HepG2 (cell line): ENCODE measurements around the gene JPH2. TPM values are rescaled to one million over a fixed set of nuclear protein-coding genes. Genes with fewer than 3 reads are reported as not detected.

ENCODE experiments used
- ASH2L ChIP-seq: fragments of 300-600, 200-600 bp; sonication (generic); IDR thresholded peaks from 2 replicates; pipeline ENCODE4 v1.7.0; 2017; ENCODE audit warnings: low read depth, mild to moderate bottlenecking, moderate library complexity, mixed read lengths, low read length; ENCODE audit not compliant: insufficient read length
- CHD4 ChIP-seq: fragments of 200-600 bp; sonication (generic); IDR thresholded peaks from 2 replicates; pipeline ENCODE4 v1.7.0; 2017; ENCODE audit warnings: mild to moderate bottlenecking, low read length, borderline replicate concordance
- FOXK1 ChIP-seq: sonication (generic); formaldehyde crosslinking; IDR thresholded peaks from 2 replicates; pipeline ENCODE4 v1.4.0; 2020; ENCODE audit warnings: low read depth, missing genetic modification reagents, borderline replicate concordance
- HMG20A ChIP-seq: IDR thresholded peaks from 2 replicates; pipeline ENCODE4 v1.6.1; 2016; ENCODE audit warnings: borderline replicate concordance
- HNRNPL ChIP-seq: fragments of 200-400 bp; formaldehyde crosslinking; IDR thresholded peaks from 2 replicates; pipeline ENCODE4 v1.6.1; 2017; ENCODE audit warnings: mild to moderate bottlenecking, low read depth, low read length
- KAT7 ChIP-seq: IDR thresholded peaks from 2 replicates; pipeline ENCODE4 v1.6.1; 2018; ENCODE audit warnings: borderline replicate concordance, missing compliant biosample characterization
- KDM1A ChIP-seq: IDR thresholded peaks from 2 replicates; pipeline ENCODE4 v1.6.1; 2016; ENCODE audit warnings: missing compliant biosample characterization
- MAFG ChIP-seq: sonication (generic); formaldehyde crosslinking; IDR thresholded peaks from 2 replicates; pipeline ENCODE4 v1.5.1; 2020; ENCODE audit warnings: mild to moderate bottlenecking, missing genetic modification reagents
- MED1 ChIP-seq: sonication (generic); formaldehyde crosslinking; IDR thresholded peaks from 2 replicates; pipeline ENCODE4 v1.4.0; 2020; ENCODE audit warnings: missing genetic modification reagents
- NFATC3 ChIP-seq: sonication (generic); formaldehyde crosslinking; IDR thresholded peaks from 2 replicates; pipeline ENCODE4 v1.5.1; 2020; ENCODE audit warnings: mild to moderate bottlenecking, missing genetic modification reagents
- ONECUT2 ChIP-seq: sonication (generic); formaldehyde crosslinking; IDR thresholded peaks from 2 replicates; pipeline ENCODE4 v1.4.0; 2020; ENCODE audit warnings: missing genetic modification reagents
- POLR2AphosphoS2 ChIP-seq: IDR thresholded peaks from 2 replicates; pipeline ENCODE4 v1.6.1; 2011; ENCODE audit warnings: low read depth, low read length, improper control_type of control experiment
- RFX3 ChIP-seq: IDR thresholded peaks from 2 replicates; pipeline ENCODE4 v1.6.1; 2016; ENCODE audit warnings: missing biosample characterization, missing genetic modification reagents
- SOX13 ChIP-seq, 3 experiments: fragments of 450-650 bp in 1 of 3; sonication (generic) in 1 of 3; formaldehyde crosslinking in 1 of 3; IDR thresholded peaks in 2 of 3; conservative IDR thresholded peaks in 1 of 3; 2 replicates each; pipeline versions ENCODE4 v1.5.0 to v1.6.1; 2016 to 2020; ENCODE audit warnings: antibody characterized with exemption in 1 of 3, mild to moderate bottlenecking in 1 of 3, missing compliant biosample characterization in 1 of 3, missing genetic modification reagents in 1 of 3, moderate library complexity in 1 of 3
- TBX3 ChIP-seq: fragments of 450-650 bp; IDR thresholded peaks from 2 replicates; pipeline ENCODE4 v1.6.1; 2017; ENCODE audit warnings: antibody characterized with exemption, mild to moderate bottlenecking, inconsistent platforms, borderline replicate concordance
- TCF12 ChIP-seq, 2 experiments: fragments of 450-650 bp in 1 of 2; sonication (generic) in 1 of 2; formaldehyde crosslinking in 1 of 2; IDR thresholded peaks; 2 replicates each; pipeline versions ENCODE4 v1.6.1 to v1.8.0; 2017 to 2022; ENCODE audit warnings: antibody characterized with exemption in 1 of 2, mild to moderate bottlenecking in 1 of 2, missing genetic modification reagents in 1 of 2, moderate library complexity in 1 of 2
- ZBTB21 ChIP-seq: sonication (generic); formaldehyde crosslinking; IDR thresholded peaks from 2 replicates; pipeline ENCODE4 v1.4.0; 2020; ENCODE audit warnings: missing genetic modification reagents
- ZC3H13 ChIP-seq: sonication (generic); formaldehyde crosslinking; IDR thresholded peaks from 2 replicates; pipeline ENCODE4 v1.8.1; 2023; ENCODE audit warnings: mild to moderate bottlenecking, missing genetic modification reagents, moderate library complexity
- ZNF350 ChIP-seq: sonication (generic); formaldehyde crosslinking; IDR thresholded peaks from 2 replicates; pipeline ENCODE4 v1.4.0; 2020; ENCODE audit warnings: mild to moderate bottlenecking, low read depth, missing genetic modification reagents, borderline replicate concordance
- ZNF766 ChIP-seq: sonication (generic); formaldehyde crosslinking; IDR thresholded peaks from 2 replicates; pipeline ENCODE4 v1.5.0; 2020; ENCODE audit warnings: missing genetic modification reagents, borderline replicate concordance
- polyA plus RNA-seq, 8 experiments: library from polyadenylated mRNA; depleted of rRNA in 3 of 8; stranded (reverse) in 7 of 8; unstranded in 1 of 8; fragments of >200 nt; fragmentation: Illumina TruSeq in 4 of 8; extraction: Trizol in 4 of 8; gene quantifications; 2 replicates each; pipeline versions ENCODE4 v1.2.1 to v1.2.3, GENCODE V29; 2011 to 2016; ENCODE audit warnings: low read depth in 4 of 8, missing spikeins in 1 of 8, mixed read lengths in 1 of 8; ENCODE audit not compliant: insufficient read depth in 1 of 8
- total RNA-seq, 5 experiments: library from RNA; depleted of rRNA; stranded (reverse); fragments of >200 nt; fragmentation: Illumina TruSeq; extraction: Trizol; gene quantifications; 2 replicates each; pipeline ENCODE4 v1.2.3, GENCODE V29; 2016; ENCODE audit warnings: low read depth in 1 of 5
- TF ChIP-seq, protein P1 (sequence below): sonication (generic); formaldehyde crosslinking; IDR thresholded peaks from 2 replicates; pipeline ENCODE4 v1.4.0; 2020; ENCODE audit warnings: mild to moderate bottlenecking, missing genetic modification reagents
- TF ChIP-seq, protein P2 (sequence below): sonication (generic); formaldehyde crosslinking; IDR thresholded peaks from 2 replicates; pipeline ENCODE4 v1.4.0; 2020; ENCODE audit warnings: missing genetic modification reagents
- TF ChIP-seq, protein P3 (sequence below): sonication (generic); formaldehyde crosslinking; IDR thresholded peaks from 2 replicates; pipeline ENCODE4 v1.4.0; 2020; ENCODE audit warnings: low read depth, mild to moderate bottlenecking, missing genetic modification reagents
- TF ChIP-seq, protein P4 (sequence below): sonication (generic); formaldehyde crosslinking; IDR thresholded peaks from 2 replicates; pipeline ENCODE4 v1.9.0; 2021; ENCODE audit warnings: missing genetic modification reagents, mild to moderate bottlenecking, borderline replicate concordance

The JPH2 gene
- total and polyA plus RNA-seq, 2 of the 13 experiments (the other 11 are each of a cell fraction or from before 2014, with no cell fraction given): 0.42 TPM; not detected in 1

DNA sequence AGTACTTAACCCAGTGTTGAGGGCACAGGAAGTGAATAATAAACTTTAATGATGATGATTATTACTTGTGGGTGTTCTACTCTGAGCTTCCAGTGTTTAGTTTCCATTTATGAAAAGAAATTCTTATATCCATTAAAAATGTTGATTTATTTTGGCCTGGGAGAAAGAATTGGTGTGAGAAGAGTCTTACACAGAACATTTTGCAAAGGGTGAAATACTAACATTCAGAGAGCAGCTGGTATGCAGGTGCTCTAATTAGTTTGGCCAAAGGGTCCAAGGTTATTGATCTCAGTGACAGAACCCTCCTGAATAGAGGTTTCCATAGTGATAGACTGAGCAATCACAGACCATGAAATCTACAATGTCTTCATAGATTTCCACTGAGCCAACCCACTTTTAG lies 19.1 kb upstream of the JPH2 start (continued):
- TF ChIP-seq, protein P1, sequence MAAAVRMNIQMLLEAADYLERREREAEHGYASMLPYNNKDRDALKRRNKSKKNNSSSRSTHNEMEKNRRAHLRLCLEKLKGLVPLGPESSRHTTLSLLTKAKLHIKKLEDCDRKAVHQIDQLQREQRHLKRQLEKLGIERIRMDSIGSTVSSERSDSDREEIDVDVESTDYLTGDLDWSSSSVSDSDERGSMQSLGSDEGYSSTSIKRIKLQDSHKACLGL (CRISPR knock-in tag): no peak
- TF ChIP-seq TCF12 (IDR thresholded peaks at IDR 0.05): no peak
- TF ChIP-seq TCF12 (CRISPR knock-in tag; IDR thresholded peaks at IDR 0.05): no peak
- TF ChIP-seq, protein P2, sequence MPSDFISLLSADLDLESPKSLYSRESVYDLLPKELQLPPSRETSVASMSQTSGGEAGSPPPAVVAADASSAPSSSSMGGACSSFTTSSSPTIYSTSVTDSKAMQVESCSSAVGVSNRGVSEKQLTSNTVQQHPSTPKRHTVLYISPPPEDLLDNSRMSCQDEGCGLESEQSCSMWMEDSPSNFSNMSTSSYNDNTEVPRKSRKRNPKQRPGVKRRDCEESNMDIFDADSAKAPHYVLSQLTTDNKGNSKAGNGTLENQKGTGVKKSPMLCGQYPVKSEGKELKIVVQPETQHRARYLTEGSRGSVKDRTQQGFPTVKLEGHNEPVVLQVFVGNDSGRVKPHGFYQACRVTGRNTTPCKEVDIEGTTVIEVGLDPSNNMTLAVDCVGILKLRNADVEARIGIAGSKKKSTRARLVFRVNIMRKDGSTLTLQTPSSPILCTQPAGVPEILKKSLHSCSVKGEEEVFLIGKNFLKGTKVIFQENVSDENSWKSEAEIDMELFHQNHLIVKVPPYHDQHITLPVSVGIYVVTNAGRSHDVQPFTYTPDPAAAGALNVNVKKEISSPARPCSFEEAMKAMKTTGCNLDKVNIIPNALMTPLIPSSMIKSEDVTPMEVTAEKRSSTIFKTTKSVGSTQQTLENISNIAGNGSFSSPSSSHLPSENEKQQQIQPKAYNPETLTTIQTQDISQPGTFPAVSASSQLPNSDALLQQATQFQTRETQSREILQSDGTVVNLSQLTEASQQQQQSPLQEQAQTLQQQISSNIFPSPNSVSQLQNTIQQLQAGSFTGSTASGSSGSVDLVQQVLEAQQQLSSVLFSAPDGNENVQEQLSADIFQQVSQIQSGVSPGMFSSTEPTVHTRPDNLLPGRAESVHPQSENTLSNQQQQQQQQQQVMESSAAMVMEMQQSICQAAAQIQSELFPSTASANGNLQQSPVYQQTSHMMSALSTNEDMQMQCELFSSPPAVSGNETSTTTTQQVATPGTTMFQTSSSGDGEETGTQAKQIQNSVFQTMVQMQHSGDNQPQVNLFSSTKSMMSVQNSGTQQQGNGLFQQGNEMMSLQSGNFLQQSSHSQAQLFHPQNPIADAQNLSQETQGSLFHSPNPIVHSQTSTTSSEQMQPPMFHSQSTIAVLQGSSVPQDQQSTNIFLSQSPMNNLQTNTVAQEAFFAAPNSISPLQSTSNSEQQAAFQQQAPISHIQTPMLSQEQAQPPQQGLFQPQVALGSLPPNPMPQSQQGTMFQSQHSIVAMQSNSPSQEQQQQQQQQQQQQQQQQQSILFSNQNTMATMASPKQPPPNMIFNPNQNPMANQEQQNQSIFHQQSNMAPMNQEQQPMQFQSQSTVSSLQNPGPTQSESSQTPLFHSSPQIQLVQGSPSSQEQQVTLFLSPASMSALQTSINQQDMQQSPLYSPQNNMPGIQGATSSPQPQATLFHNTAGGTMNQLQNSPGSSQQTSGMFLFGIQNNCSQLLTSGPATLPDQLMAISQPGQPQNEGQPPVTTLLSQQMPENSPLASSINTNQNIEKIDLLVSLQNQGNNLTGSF (CRISPR knock-in tag): no peak
- TF ChIP-seq ZC3H13 (CRISPR knock-in tag): no peak
- TF ChIP-seq HNRNPL: no peak
- peak; percentile 37; the same call in 1 of the 2 replicates for TF ChIP-seq TBX3
- TF ChIP-seq, protein P3, sequence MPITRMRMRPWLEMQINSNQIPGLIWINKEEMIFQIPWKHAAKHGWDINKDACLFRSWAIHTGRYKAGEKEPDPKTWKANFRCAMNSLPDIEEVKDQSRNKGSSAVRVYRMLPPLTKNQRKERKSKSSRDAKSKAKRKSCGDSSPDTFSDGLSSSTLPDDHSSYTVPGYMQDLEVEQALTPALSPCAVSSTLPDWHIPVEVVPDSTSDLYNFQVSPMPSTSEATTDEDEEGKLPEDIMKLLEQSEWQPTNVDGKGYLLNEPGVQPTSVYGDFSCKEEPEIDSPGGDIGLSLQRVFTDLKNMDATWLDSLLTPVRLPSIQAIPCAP: no peak
- no peak for TF ChIP-seq MAFG
- TF ChIP-seq NFATC3 (CRISPR knock-in tag): no peak
- TF ChIP-seq HMG20A (CRISPR knock-in tag): no peak
- TF ChIP-seq, protein P4, sequence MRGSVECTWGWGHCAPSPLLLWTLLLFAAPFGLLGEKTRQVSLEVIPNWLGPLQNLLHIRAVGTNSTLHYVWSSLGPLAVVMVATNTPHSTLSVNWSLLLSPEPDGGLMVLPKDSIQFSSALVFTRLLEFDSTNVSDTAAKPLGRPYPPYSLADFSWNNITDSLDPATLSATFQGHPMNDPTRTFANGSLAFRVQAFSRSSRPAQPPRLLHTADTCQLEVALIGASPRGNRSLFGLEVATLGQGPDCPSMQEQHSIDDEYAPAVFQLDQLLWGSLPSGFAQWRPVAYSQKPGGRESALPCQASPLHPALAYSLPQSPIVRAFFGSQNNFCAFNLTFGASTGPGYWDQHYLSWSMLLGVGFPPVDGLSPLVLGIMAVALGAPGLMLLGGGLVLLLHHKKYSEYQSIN (CRISPR knock-in tag): no peak
- TF ChIP-seq KAT7 (CRISPR knock-in tag): no peak
- TF ChIP-seq ZNF350: no peak
- TF ChIP-seq KDM1A (CRISPR knock-in tag): no peak
- TF ChIP-seq ASH2L: peak; percentile 70
- TF ChIP-seq MED1 (CRISPR knock-in tag): peak; percentile 56
- no peak for TF ChIP-seq ZBTB21
- TF ChIP-seq ONECUT2 (CRISPR knock-in tag): peak; percentile 87
- TF ChIP-seq ZNF766 (CRISPR knock-in tag): no peak
- no peak for TF ChIP-seq SOX13 (IDR thresholded peaks at IDR 0.05)
- TF ChIP-seq SOX13 (CRISPR knock-in tag; conservative IDR thresholded peaks at IDR 0.05 in 1 of 2, IDR thresholded peaks at IDR 0.05 in 1 of 2): peak in 1 of 2 experiments; percentile 41; a peak in 1 of 4 replicates
- peak; percentile 24; the same call in 1 of the 2 replicates for TF ChIP-seq CHD4
- peak; percentile 65 for TF ChIP-seq RFX3
- peak; percentile 26; the same call in 1 of the 2 replicates for TF ChIP-seq FOXK1 (CRISPR knock-in tag)
- no peak for TF ChIP-seq POLR2AphosphoS2
